Gastrocnemius medialis (tissue), 4 donors: ENCODE data around the gene GNG10. TPM values are rescaled to one million over a fixed set of nuclear protein-coding genes. Genes with fewer than 3 reads are reported as not detected.

Experiments used
- ATAC-seq, 2 donors: fragments of 150-250 bp; one replicate each; pipeline ENCODE4 v1.9.1; 2016
- DNase-seq, 2 donors: peaks; one replicate each; pipeline ENCODE4 v3.0.0-alpha.2; 2019
- H3K27ac ChIP-seq, 4 donors: fragments of 200-600 bp; sonication (generic); 1 replicate in 1 of 4; 2 replicates in 3 of 4; pipeline ENCODE4 v1.5.1; 2016 to 2018; ENCODE audit warnings: mild to moderate bottlenecking in 2 of 4, moderate library complexity in 1 of 4
- H3K27me3 ChIP-seq, 3 donors: fragments of 200-600 bp; sonication (generic) in 2 of 3; 1 replicate in 1 of 3; 2 replicates in 2 of 3; pipeline versions ENCODE4 v1.5.1 to v1.6.0; 2016 to 2019; ENCODE audit warnings: mild to moderate bottlenecking in 1 of 3, moderate library complexity in 1 of 3
- H3K36me3 ChIP-seq, 2 donors: fragments of 200-600 bp; sonication (generic) in 1 of 2; one replicate each; pipeline ENCODE4 v1.5.1; 2017 to 2018
- H3K4me1 ChIP-seq, 2 donors: fragments of 200-600 bp; sonication (generic) in 1 of 2; one replicate each; pipeline ENCODE4 v1.5.1; 2016 to 2017; ENCODE audit warnings: mild to moderate bottlenecking in 2 of 2
- H3K4me3 ChIP-seq, 4 donors: fragments of 200-600 bp; sonication (generic) in 3 of 4; 1 replicate in 1 of 4; 2 replicates in 3 of 4; pipeline ENCODE4 v1.5.1; 2016 to 2019; ENCODE audit warnings: mild to moderate bottlenecking in 2 of 4
- H3K9me3 ChIP-seq, 3 donors: fragments of 200-600 bp; sonication (generic) in 2 of 3; 1 replicate in 1 of 3; 2 replicates in 2 of 3; pipeline ENCODE4 v1.5.1; 2016 to 2019
- CTCF ChIP-seq, 5 experiments: fragments of 450-650 bp in 3 of 5; fragments of 200-600 bp in 2 of 5; sonication (generic) in 2 of 5; IDR thresholded peaks in 4 of 5; conservative IDR thresholded peaks in 1 of 5; 1 replicate in 4 of 5; 2 replicates in 1 of 5; pipeline ENCODE4 v1.5.1; 2016 to 2019; ENCODE audit warnings: antibody characterized with exemption in 5 of 5, mild to moderate bottlenecking in 3 of 5, moderate library complexity in 3 of 5
- POLR2A ChIP-seq, 2 donors: fragments of 450-650 bp; IDR thresholded peaks; one replicate each; pipeline ENCODE4 v1.6.1; 2017; ENCODE audit warnings: antibody characterized with exemption in 2 of 2, mild to moderate bottlenecking in 2 of 2, moderate library complexity in 2 of 2
- in situ Hi-C, 4 donors: fragments of 200-750 bp; cut with MboI; loops; one replicate each; pipeline versions ENCODE4 v1.15.0 to v1.8.0; 2017; ENCODE audit warnings: low sequenced_read_pairs in 4 of 4
- intact Hi-C: fragments of 100-400 bp; cut with DNase I; formaldehyde crosslinking; loops from one replicate; pipeline ENCODE4 v1.15.1; 2023; ENCODE audit warnings: low total_unique reads
- total RNA-seq, 4 donors: library from RNA; depleted of rRNA; stranded (reverse); fragments of >200 nt; gene quantifications; one replicate each; pipeline versions ENCODE4 v1.1.0 to v1.2.3, GENCODE V29; 2016

GNG10 gene
- total RNA-seq, 4 donors from 2014 or later: 14.9 to 27.2 (median 18.3) TPM

- no peak overlapping the region for H3K4me3 ChIP-seq
- intact Hi-C loops (no loop called here), in situ Hi-C loops (no loop called here)
- ATAC-seq (no peak), DNase-seq (no peak)
- no peaks in the 10 kb centered on the region for H3K9me3 ChIP-seq
- no peaks in the 10 kb centered on the region for H3K36me3 ChIP-seq
- no peaks in the 10 kb centered on the region for H3K4me1 ChIP-seq
- TF ChIP-seq POLR2A (IDR thresholded peaks at IDR 0.05) (no peak), CTCF (IDR thresholded peaks at IDR 0.05 in 4 of 5, conservative IDR thresholded peaks at IDR 0.05 in 1 of 5) (no peak)
- no peaks in the 10 kb centered on the region for H3K27me3 ChIP-seq
- no peak overlapping the region for H3K27ac ChIP-seq
These were observed 43.1 kb downstream of the GNG10 start for GRCh38 chr9:111704503-111704902.

DNA sequence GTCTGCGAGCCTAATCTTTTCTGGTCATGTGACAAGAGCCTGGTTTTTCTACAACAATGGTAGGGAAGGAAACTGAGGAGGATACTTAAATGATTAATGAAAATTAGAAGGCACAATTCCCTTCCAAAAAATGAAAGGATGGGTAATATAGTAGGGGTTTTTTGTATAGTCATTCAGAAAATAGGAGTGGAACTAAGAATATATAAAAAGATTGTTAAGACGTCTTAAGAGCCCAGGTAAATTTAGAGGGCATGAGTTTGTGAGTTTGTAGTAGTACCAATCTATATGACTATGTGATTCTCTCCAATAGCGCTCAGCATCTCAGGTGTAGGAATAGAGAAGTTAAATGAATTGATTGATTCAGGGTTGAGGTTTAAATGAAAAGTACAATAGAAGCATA, 50.1 kb downstream of the GNG10 start:
- no peaks in the 10 kb centered on the region for H3K27me3 ChIP-seq
- H3K27ac ChIP-seq: no peak overlapping the region
- no peak overlapping the region for H3K4me3 ChIP-seq
- no peaks in the 10 kb centered on the region for H3K4me1 ChIP-seq
- ATAC-seq (no peak), DNase-seq (no peak)
- TF ChIP-seq CTCF (IDR thresholded peaks at IDR 0.05 in 4 of 5, conservative IDR thresholded peaks at IDR 0.05 in 1 of 5) (no peak), POLR2A (IDR thresholded peaks at IDR 0.05) (no peak)
- H3K36me3 ChIP-seq: no peaks in the 10 kb centered on the region
- intact Hi-C loops: no loop called here
- no peaks in the 10 kb centered on the region for H3K9me3 ChIP-seq
- in situ Hi-C loops: no loop called here

DNA sequence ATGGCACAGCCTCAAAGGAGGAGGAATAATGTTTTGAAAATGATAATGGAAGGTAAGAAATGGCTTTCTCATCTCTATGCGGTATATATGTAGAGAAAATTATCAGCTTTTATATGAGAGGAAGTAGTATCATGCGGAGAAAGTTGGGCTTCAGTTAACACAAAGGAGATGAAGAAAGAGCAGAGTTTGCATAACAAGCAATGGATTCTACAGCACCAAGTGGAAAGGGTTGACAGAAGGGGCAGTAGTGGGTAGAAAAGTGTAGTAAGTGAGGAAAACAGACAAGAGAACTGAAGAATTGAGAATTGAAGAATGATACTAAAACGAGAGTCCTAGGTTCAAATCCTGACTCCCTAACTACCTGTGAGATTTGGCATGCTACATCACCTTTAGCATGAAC, 51.0 kb downstream of the GNG10 start:
- Histone ChIP-seq H3K4me3 (no peak overlapping the region), H3K27me3 (no peaks in the 10 kb centered on the region), H3K4me1 (no peaks in the 10 kb centered on the region), H3K36me3 (no peaks in the 10 kb centered on the region), H3K27ac (no peak overlapping the region), H3K9me3 (no peaks in the 10 kb centered on the region)
- intact Hi-C loops: no loop called here
- ATAC-seq: no peak
- in situ Hi-C loops: no loop called here
- no peak for TF ChIP-seq CTCF (IDR thresholded peaks at IDR 0.05 in 4 of 5, conservative IDR thresholded peaks at IDR 0.05 in 1 of 5)
- TF ChIP-seq POLR2A (IDR thresholded peaks at IDR 0.05): no peak
- DNase-seq: no peak

- intact Hi-C loops (no loop called here), in situ Hi-C loops (no loop called here)
- no peak for TF ChIP-seq CTCF (IDR thresholded peaks at IDR 0.05 in 4 of 5, conservative IDR thresholded peaks at IDR 0.05 in 1 of 5)
- no peak overlapping the region for H3K4me3 ChIP-seq
- H3K4me1 ChIP-seq: no peaks in the 10 kb centered on the region
- no peaks in the 10 kb centered on the region for H3K27me3 ChIP-seq
- no peak for ATAC-seq
- no peak for DNase-seq
- no peaks in the 10 kb centered on the region for H3K9me3 ChIP-seq
- no peak overlapping the region for H3K27ac ChIP-seq
- no peaks in the 10 kb centered on the region for H3K36me3 ChIP-seq
These were observed 54.1 kb downstream of the GNG10 start for GRCh38 chr9:111715471-111715870.

GRCh38 chr9:111719541-111719940, 58.1 kb downstream of the GNG10 start:
- Histone ChIP-seq H3K36me3 (no peaks in the 10 kb centered on the region), H3K9me3 (no peaks in the 10 kb centered on the region), H3K27ac (no peak overlapping the region), H3K4me3 (no peak overlapping the region), H3K4me1 (no peaks in the 10 kb centered on the region), H3K27me3 (no peaks in the 10 kb centered on the region)
- no peak for DNase-seq
- no peak for TF ChIP-seq CTCF (IDR thresholded peaks at IDR 0.05 in 4 of 5, conservative IDR thresholded peaks at IDR 0.05 in 1 of 5)
- no peak for TF ChIP-seq POLR2A (IDR thresholded peaks at IDR 0.05)
- ATAC-seq: no peak
- intact Hi-C loops: no loop called here
- in situ Hi-C loops: no loop called here
